HPDE6-E6E7 (cell line): ENCODE measurements around the gene ACHE.

Source experiments
- DNase-seq: peaks from one replicate; pipeline ENCODE4 v3.0.0; 2011; ENCODE audit warnings: missing footprints; ENCODE audit errors: extremely low spot score

ACHE gene

DNA sequence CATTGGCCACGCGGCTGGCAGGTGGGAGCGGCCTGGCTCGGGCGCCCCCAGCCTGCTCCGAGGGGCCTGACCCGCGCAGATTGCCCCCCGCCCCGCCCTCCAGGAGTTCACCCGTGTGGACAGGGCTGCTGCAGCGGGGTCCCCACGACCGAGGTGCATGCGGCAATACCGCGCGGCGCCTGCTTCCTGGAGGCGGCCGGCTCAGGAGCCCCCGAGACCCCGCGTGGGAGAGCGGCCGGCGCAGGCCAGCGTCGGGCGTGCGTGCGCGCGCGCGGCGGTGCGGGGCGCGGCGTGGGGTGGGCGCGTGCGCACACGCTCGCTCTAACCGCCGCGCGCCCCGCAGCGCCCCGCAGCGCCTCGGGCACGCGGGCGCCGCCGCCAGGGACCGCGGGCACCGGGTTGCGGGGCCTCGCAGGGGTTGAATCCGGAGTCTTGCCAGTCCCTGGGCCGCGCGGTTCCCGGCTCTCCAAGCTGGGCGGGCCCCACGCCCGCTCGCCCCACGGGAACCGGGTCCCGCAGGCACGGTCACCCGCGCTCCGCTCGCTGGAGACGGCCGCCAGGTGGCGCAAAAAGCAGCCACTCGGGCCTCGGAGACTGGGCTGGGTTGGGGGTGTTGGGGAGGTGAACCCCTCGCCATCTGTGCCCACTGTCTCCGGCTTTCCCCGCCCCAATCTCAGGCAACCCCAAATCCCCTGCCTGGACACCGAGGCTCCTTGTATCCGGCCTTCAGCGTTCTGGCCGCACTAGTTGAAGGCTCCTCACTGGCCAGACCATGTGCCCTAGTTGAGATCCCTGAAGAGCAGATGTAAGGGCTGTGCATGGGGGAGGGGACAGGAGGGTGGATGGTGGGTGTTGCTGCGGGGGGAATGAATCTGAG, 1.3 kb upstream of the ACHE start:
- no peak for DNase-seq

DNA sequence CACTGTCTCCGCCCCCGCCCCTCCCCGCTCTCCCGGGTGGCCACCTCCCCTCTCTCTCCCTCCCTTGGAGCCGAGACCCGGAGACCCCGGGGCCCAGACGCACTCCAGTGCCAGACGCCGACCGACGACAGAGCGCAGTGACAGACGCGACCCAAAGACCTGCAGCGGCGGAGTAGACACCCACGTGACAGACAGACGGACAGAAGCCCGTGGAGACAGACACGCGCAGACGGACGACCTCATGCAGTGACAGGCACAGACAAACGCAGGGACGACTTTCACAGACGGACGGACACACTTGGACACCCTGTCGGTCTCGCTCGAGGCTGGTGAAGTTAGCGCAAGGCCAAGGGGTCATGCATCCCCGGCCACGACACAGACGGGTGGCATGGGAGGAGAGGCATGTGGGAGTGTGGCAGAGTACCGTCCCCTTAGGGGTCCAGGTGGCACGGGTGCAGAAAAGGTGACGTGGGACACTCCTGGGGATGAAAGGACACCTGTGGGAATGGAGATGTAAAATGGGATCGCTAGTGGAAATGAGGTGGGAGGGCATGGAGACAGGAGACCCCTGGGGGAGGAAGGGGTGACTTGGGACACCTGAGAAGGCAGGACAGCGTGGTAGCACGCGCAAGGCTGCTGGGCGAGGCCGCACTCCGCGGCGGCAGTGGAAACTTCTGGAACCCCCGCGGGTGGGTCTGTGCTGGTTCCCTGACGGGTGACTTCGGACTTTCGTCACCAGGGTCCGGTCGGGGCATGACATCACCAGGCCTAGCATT, 456 bp upstream of the ACHE start:
- no peak for DNase-seq

DNA sequence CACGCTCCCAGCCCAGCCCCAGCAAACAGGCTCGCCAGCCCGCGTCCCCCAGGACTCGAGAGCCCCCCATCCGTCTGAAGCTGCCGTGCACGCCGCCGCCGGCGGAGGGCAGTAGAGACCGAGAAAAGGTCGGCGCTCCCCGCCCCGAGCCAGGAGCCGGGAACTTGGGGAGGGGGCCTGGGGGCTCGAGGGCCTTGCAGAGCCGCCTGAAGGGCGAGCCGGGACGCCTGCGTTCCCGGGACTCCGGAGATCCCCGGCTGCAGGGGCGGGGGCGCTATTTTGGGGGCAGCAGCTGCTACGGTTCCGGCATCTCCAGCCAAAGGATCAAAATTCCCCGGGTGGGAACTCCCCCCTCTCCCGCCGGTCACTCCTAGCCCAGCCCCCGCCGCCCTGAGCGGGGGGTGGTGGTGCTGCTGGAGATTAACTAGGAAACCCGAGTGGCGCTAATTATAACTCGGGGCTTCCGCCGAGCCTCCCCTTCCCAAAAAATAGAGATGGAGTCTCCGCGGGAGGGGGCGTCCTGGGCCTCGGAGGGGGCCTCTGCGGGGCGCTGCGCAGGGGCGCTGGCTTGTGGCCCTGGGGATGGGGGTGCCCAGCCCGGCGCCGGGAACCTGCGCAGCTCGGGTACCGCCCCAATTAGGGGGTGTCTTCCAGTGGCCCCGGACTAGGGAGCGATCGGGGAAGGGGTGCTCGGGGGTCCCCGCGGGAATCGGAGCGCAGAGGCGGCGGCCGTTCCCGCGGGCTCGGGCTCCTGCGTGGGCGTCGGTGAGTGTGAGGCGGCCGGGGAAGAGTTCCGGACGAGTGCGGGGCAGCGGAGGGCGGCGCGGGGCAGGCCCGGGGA, 608 bp downstream of the ACHE start:
- no peak for DNase-seq

DNA sequence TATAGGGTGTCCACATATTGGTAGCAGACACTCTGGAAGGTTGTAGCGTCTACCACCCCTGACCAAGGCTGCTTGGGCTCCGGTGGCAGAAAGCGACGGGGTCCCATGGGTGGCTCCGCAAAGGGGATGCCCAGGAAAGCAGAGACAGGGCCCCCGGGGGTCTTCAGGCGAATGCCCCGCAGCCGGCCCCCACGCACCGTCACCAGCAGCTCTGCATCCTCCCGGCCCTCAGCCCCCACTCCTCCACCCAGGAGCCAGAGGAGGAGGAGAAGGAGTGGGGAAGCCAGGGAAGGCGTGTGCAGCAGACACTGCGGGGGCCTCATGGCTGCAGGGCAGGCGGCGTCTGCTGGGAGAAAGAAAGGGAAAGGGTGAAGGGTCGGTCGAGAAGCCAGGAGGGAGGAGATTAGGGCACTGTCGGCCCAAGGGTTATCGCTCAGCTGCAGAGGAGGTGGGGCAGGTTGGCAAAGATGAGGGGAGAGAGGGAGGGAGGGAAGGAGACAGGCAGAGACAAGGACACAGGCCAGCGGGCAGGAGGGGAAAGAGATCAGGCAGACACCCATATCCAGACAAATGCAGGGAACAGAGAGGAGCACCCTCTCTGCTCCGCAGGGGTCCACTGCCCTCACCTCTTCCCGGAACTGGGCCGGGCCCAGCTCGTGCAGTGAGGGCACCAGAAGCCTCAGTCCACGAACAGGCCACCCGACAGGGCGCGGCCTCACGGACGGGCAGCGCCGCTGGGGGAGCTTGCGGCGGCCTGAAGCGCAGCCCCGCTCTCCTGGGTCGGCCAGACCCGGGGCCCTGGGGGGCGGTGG, 1.6 kb downstream of the ACHE start:
- no peak for DNase-seq

DNA sequence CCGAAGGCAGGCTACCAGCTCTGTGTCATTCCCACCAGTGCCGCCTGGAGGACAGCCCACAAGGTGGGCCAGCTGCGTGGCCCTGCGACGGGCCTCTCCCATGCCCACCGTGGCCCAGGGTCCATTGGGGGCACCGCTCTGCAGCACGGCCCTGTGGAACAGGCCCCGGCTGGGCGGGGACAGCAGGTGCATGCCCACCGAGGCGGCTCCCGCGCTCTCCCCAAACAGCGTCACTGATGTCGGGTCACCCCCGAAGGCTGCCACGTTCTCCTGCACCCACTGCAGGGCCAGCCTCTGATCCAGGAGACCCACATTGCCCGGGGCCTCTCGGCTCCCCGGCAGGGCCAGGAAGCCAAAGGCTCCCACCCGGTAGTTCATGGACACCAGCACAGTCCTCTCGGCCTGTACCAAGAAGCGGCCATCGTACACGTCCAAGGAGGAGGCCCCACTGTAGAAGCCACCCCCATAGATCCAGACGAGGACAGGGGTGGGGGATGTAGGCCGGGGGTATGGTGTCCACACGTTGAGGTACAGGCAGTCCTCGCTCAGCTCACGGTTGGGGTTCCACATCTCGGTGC, 2.3 kb downstream of the ACHE start:
- no peak for DNase-seq

DNA sequence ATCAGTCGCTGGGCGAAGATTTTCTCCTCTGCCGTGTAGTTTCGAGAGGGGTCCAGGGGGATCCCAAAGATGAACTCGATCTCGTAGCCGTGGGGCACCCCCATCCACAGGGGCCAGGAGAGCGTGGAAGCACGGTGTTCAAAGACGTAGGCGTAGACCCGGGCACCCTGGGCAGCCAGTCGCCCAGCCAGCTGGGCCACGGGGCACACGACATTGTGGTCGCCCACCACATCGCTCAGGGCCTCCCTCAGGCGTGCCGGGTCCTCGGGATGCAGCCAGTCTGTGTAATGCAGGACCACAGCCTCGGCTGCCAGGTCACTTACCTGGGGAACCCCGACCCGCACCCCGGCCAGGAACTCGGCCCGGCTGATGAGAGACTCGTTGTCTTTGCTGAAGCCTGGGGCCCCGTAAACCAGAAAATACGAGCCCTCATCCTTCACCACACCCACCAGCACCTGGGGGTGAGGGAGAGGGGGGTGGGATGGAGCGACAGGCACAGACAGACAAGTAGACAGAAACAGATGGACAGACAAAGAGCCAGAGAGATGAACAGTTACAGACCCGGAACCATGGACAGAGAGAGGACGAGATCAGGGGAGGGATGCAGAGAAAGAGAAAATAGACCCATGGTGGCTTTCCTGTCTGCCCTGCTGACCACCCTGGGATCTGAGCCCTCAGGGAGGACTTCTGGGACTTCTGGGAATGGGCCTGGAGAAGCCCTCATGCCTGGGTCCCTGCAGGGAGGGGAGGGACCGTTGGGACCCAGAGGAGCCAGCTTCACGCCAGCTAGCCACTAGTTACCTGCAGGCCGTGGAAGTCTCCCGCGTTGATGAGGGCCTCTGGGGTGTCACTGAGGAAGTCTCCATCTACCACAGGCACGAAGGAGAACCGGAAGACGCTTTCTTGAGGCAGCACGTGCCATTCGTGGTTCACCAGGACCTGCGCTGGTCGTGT, 3.0 kb downstream of the ACHE start:
- no peak for DNase-seq

DNA sequence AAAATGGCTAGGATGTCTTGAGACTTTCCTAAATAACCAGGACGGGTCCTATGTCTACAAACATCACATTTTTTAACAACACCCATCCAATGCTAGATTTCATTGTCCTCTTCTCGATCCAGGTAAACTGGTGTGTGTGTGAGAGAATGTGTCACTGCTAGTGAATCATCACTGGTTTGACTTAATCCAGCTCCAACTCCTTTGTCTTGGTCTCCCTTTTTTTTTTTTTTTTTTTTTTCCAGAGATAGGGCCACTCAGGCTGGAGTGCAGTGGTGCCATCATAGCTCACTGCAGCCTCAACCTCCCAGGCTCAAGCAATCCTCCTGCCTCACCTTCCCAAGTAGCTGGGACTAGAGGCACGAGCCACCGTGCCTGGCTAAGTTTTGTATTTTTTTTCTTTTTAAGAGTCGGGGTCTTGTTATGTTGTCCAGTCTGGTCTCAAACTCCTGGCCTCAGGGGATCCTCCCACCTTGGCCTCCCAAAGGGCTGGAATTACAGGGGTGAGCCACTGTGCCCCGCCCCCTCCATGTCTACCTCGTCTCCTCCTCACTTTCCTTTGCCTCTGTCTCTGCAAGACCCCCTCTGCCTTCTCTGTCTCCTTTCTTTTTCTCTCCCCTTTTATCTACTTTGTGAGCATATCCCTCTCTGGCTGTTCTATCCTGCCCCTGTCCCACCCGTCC, 4.0 kb downstream of the ACHE start:
- DNase-seq: peak; percentile 77

DNA sequence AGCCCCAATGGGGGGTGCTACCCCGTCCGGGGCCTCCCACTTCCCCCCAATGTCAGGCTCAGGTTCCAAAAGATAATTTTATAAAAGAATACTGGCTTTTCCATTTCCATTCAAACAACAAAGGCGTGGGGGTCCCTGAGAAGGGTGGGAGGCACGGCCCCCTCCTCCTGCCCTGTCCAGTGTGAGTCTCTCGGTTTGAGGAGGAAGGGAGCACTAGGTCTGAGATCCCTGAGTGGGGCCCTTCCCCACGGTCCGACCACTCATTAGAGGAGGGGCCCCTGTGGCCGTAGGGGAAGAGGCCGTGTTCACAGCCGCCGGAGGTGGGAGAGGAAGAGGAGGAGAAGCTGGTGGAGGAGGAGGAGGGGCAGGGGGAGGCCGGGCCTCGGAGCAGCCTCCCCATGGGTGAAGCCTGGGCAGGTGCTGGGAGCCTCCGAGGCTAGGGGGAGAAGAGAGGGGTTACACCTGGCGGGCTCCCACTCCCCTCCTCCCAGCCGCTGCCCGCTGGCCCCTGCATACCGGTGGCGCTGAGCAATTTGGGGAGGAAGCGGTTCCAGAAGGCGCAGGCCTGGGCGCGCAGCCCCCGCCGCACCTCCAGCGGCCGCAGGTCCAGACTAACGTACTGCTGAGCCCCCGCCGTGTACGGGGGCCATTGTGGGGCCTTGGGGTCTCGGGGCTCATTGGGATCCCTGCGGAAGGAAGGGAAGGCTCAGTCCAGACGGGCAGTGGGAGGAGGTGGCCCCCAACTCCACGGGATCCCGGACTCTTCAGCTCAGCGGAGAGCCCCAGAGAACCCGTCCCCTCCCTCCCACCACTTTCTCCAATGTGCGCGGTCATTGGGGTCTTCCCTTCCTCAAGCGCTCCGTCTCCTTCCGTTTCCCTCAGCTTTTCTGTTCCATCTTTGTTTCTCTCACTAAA, 4.8 kb downstream of the ACHE start:
- DNase-seq: no peak

DNA sequence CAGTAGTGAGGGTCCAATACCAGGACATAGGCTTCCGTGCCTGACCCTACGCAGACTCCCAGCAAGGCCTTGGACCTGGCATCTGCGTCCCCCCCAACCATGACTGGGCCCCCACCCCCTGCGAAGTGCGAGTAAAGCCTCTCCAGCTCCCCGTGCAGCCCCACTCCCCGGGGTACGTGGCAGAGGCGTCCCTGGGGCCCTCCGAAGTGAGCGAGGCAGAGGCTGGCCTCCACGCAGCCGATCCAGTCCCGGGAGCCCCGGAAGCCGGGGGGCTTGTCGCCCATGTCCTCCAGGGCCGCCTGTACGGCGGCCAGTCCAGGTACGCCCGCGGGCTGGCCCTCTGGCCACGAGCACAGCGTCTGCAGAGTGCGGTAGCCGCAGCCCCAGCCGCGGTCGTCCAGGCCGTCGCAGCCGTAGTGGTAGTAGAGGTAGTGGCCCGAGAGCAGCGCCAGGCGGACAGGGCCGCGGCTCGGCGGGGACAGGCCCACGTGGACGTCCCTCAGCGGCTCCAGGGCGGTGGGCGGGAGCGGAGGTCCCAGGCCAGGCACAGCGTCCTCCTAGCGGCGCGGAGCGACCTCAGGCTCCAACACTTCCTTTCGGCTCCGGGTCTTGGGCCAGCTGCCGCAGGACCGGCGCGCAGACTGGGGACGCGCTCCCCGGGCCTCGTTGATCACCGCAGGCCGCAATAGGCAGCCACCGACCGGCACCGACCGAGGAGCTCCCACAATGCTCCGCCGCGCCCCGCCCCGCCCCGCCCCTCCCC, 6.5 kb downstream of the ACHE start, which contains the start of gene UFSP1:
UFSP1 (minus strand) TSS at position 728 of the 763 bp plus-strand sequence; CDS start at position 284, 444 bp downstream.
- no peak for DNase-seq

DNA sequence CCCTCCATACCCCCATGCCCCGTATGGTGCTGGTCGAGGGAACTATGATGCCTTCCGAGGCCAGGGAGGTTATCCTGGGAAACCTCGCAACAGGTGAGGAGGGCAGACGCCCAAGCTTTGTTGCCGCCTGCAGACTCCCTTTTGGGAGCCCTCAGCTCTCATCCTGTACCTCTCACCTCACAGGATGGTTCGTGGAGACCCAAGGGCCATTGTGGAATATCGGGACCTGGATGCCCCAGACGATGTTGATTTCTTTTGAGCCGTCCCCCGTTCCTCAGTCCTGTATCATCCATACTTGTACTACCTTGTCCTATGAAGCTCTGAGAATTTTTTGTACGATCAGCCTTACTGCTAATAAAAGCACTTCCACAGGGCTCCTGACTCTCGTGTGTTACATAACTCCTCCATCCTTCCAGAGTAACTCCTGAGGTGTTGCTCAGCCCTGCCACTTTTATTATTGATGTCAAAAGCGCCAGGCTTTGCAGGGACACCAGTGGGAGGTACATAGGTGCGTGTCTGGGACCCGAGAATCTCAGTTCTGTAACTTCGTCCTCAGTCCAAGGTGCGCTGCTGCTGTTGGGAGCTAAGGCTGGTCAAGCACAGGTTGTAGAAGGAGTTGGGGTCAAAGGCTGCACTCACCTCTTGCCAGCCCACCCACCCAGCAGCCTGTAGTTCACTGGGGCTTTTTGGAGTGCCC, 7.2 kb downstream of the ACHE start:
- no peak for DNase-seq

DNA sequence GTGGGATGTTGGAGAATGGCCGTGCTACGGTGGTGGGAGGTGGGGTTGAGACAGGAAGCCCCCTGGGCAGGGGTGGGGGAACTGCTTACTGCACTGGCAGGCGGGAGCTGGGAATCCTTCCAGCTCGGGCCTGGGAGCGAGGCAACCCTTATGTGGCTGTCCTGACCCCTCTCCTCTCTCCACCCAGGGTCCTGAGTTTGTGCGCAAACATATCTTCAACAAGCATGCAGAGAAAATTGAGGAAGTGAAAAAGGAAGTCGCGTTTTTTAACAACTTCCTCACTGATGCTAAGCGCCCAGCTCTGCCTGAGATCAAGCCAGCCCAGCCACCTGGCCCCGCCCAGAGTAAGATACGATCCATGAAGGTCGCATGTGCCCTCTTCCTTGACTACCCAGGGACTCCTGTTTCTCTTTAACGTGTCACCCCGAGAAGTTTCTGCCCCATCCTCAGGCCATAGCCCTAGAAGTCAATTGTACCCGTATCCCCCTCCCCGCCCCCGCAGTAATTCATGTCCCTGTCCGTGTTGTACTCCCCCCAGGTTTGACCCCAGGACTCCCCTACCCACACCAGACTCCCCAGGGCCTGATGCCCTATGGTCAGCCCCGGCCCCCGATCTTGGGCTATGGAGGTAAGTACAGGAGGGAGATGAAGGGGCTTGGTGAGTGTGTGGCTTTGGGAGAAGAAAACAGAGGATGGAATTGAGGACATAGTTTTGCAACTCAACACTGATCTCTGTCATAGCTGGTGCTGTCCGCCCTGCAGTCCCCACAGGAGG, 8.0 kb downstream of the ACHE start:
- DNase-seq: no peak

DNA sequence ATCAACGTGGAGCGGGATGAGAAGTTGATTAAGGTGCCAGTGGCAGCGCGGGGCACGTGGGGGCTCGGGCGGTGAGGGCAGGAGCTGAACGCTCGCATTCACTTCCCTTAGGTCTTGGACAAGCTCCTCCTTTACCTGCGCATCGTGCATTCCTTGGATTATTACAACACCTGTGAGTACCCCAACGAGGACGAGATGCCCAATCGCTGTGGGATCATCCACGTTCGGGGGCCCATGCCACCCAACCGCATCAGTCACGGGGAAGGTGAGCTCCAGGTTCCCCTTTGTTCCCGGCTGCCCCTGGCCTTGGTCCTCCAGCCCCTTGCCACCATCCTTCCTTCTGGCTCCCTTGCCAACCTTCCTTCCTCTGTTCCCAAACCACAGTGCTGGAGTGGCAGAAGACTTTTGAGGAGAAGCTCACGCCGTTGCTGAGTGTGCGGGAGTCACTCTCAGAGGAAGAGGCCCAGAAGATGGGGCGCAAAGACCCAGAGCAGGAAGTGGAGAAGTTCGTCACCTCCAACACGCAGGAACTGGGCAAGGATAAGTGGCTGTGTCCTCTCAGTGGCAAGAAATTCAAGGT, 8.7 kb downstream of the ACHE start:
- no peak for DNase-seq

DNA sequence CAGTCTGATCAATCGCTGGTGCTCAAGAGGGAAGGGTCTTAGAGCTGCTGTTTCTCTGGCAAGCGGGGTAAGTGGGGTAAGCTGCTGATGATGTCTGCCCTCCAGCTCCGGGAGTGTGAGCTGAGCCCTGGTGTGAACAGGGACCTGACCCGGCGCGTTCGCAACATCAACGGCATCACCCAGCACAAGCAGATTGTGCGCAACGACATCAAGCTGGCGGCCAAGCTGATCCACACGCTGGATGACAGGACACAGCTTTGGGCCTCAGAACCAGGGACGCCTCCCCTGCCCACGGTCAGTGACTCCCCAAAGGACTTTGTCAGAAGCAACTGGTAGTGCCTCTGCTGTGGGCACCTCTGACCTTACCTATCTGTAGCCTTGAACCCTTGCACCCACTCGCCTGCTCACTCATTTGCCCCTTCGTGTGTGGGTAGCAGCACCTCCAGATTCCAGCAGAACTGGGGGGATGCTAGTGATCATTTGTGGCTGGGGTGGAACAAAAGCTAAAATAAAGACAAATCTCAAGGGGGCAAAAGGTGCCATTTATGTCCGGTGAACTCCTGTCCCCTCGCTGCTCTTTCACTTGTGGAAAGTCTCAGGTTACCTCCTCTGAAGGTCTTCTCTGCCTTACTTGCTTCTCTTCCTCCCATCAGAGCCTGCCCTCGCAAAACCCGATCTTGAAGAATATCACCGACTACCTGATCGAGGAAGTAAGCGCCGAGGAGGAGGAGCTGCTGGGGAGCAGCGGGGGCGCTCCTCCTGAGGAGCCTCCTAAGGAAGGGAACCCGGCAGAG, 9.3 kb downstream of the ACHE start:
- DNase-seq: no peak

DNA sequence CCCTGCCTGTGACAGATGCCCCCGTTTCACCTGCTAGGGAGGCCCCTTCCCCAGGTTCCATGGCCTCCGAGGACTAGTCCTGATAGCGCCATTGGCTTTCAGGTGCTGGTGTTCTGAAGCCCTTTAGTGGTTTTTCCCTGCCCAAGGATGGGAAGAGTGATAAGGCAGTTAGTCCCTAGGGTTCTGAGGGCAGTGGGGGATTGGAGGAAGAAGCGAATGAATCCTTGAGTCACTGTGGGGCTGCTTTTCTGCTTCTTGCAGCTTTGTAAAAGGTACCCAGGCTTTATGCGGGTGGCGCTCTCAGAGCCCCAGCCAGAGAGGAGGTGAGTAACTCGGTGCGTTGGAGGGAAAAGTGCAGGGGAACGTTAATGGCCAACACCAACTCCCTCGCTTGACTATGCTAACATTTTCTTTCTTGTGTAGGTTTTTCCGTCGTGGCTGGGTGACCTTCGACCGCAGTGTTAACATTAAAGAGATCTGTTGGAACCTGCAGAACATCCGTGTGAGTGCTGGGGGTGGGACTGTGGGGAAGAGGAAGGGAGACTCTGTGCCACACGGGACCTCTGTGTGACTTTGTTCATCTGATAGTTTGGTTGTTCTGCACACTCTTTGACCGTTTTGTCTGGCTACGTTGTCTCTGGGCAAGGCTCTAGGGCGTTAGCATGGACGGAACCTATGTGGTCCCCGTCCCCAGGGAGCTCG, 10.1 kb downstream of the ACHE start:
- DNase-seq: no peak
